ENCODE data around the gene DRAXIN.

- TF ChIP-seq, protein P1, sequence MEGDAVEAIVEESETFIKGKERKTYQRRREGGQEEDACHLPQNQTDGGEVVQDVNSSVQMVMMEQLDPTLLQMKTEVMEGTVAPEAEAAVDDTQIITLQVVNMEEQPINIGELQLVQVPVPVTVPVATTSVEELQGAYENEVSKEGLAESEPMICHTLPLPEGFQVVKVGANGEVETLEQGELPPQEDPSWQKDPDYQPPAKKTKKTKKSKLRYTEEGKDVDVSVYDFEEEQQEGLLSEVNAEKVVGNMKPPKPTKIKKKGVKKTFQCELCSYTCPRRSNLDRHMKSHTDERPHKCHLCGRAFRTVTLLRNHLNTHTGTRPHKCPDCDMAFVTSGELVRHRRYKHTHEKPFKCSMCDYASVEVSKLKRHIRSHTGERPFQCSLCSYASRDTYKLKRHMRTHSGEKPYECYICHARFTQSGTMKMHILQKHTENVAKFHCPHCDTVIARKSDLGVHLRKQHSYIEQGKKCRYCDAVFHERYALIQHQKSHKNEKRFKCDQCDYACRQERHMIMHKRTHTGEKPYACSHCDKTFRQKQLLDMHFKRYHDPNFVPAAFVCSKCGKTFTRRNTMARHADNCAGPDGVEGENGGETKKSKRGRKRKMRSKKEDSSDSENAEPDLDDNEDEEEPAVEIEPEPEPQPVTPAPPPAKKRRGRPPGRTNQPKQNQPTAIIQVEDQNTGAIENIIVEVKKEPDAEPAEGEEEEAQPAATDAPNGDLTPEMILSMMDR (IDR thresholded peaks at IDR 0.05): no peak
- TF ChIP-seq POLR2A (IDR thresholded peaks at IDR 0.05): no peak
- no peak for TF ChIP-seq POLR2AphosphoS5 (IDR thresholded peaks at IDR 0.05)
Observed at GRCh38 chr1:11769274-11769673, 77.8 kb downstream of the DRAXIN start.
